K562 (cell line): ENCODE measurements around the gene KLHL28. TPM values are rescaled to one million over a fixed set of nuclear protein-coding genes. Genes with fewer than 3 reads are reported as not detected.
A peak's percentile ranks its signal among the peaks of the same experiment; 100 is the strongest.

Experiments
- BCOR ChIP-seq: fragments of 450-650 bp; IDR thresholded peaks from 2 replicates; pipeline ENCODE4 v1.6.1; 2016
- CBX8 ChIP-seq: fragments of 200-600 bp; sonication (generic); IDR thresholded peaks from 2 replicates; pipeline ENCODE4 v1.6.1; 2012; ENCODE audit warnings: borderline replicate concordance, mixed run types, low read depth, mild to moderate bottlenecking, moderate library complexity, mixed read lengths, low read length, control low read depth, inconsistent platforms; ENCODE audit not compliant: poor library complexity, severe bottlenecking; ENCODE audit errors: extremely low read depth
- CREBBP ChIP-seq: IDR thresholded peaks from one replicate; pipeline ENCODE4 v1.6.1; 2012; ENCODE audit warnings: low read depth, mild to moderate bottlenecking, control low read depth, inconsistent platforms, low read length
- ELF2 ChIP-seq: fragments of 250-450 bp; sonication (Bioruptor Pico); IDR thresholded peaks from 2 replicates; pipeline ENCODE4 v1.5.0; 2021; ENCODE audit warnings: mild to moderate bottlenecking
- EP400 ChIP-seq: fragments of 450-650 bp; IDR thresholded peaks from 2 replicates; pipeline ENCODE4 v1.6.1; 2017; ENCODE audit warnings: antibody characterized with exemption, mild to moderate bottlenecking, moderate library complexity
- MIER1 ChIP-seq: fragments of 450-650 bp; IDR thresholded peaks from 2 replicates; pipeline ENCODE4 v1.6.1; 2016; ENCODE audit warnings: antibody characterized with exemption, mild to moderate bottlenecking, low read depth
- MTA2 ChIP-seq: fragments of 450-650 bp; IDR thresholded peaks from 2 replicates; pipeline ENCODE4 v1.6.1; 2016; ENCODE audit warnings: low read depth
- MXI1 ChIP-seq: IDR thresholded peaks from 2 replicates; pipeline ENCODE4 v1.6.1; 2011; ENCODE audit warnings: low read depth, mild to moderate bottlenecking, improper control_type of control experiment, low read length
- NR2C2 ChIP-seq, 2 experiments: fragments of 200-800 bp in 1 of 2; sonication (Bioruptor generic) in 1 of 2; sonication (generic) in 1 of 2; formaldehyde crosslinking in 1 of 2; IDR thresholded peaks; 2 replicates each; pipeline versions ENCODE4 v1.6.1 to v1.8.0; 2016 to 2022; ENCODE audit warnings: mild to moderate bottlenecking in 1 of 2, missing compliant biosample characterization in 1 of 2, missing genetic modification characterization in 1 of 2, missing genetic modification reagents in 1 of 2
- SMARCA4 ChIP-seq: fragments of 450-650 bp; IDR thresholded peaks from 2 replicates; pipeline ENCODE4 v1.6.1; 2016
- TEAD4 ChIP-seq, 2 experiments: sonication (generic) in 1 of 2; formaldehyde crosslinking in 1 of 2; IDR thresholded peaks; 2 replicates each; pipeline versions ENCODE4 v1.6.1 to v1.8.0; 2012 to 2022; ENCODE audit warnings: borderline replicate concordance in 1 of 2, inconsistent platforms in 1 of 2, low read length in 1 of 2, mild to moderate bottlenecking in 1 of 2, missing genetic modification reagents in 1 of 2
- ZBTB11 ChIP-seq, 3 experiments: fragments of 200-800 bp in 1 of 3; fragments of 250-450 bp in 1 of 3; fragments of 450-650 bp in 1 of 3; sonication (Bioruptor Pico) in 1 of 3; sonication (Bioruptor generic) in 1 of 3; formaldehyde crosslinking in 1 of 3; IDR thresholded peaks; 2 replicates each; pipeline versions ENCODE4 v1.6.1 to v1.8.0; 2016 to 2022; ENCODE audit warnings: mild to moderate bottlenecking in 2 of 3, missing genetic modification characterization in 2 of 3, missing compliant biosample characterization in 1 of 3, moderate library complexity in 1 of 3
- ZFX ChIP-seq: sonication (generic); formaldehyde crosslinking; IDR thresholded peaks from 2 replicates; pipeline ENCODE4 v1.8.0; 2022; ENCODE audit warnings: mild to moderate bottlenecking, missing genetic modification reagents, moderate library complexity
- ZNF282 ChIP-seq: sonication (generic); formaldehyde crosslinking; IDR thresholded peaks from 2 replicates; pipeline ENCODE4 v1.8.1; 2023; ENCODE audit warnings: missing genetic modification reagents
- ZNF76 ChIP-seq: fragments of 250-450 bp; sonication (Bioruptor Pico); IDR thresholded peaks from 2 replicates; pipeline ENCODE4 v1.4.0; 2020; ENCODE audit warnings: mild to moderate bottlenecking, moderate library complexity, borderline replicate concordance
- polyA plus RNA-seq, 8 experiments: library from polyadenylated mRNA; depleted of rRNA in 4 of 8; stranded (reverse) in 5 of 8; unstranded in 3 of 8; fragments of >200 nt; fragmentation: Nextera tagmentation in 2 of 8; fragmentation: Illumina TruSeq in 1 of 8; extraction: Ambion mirVana in 2 of 8; extraction: Trizol in 1 of 8; gene quantifications; 2 replicates each; pipeline versions ENCODE4 v1.2.1 to v1.2.3, GENCODE V29; 2011 to 2014; ENCODE audit warnings: inconsistent platforms in 1 of 8, missing spikeins in 1 of 8
- total RNA-seq, 7 experiments: library from RNA; depleted of rRNA in 6 of 7; stranded (reverse); fragments of >200 nt in 6 of 7; fragmentation: Illumina TruSeq in 2 of 7; extraction: Trizol in 2 of 7; gene quantifications; 2 replicates each; pipeline versions ENCODE4 v1.2.1 to v1.2.3, GENCODE V29; 2011 to 2021; ENCODE audit warnings: low replicate concordance in 1 of 7

KLHL28 gene
- total and polyA plus RNA-seq, 9 of the 15 experiments (the other 6 are each of a cell fraction or from before 2014, with no cell fraction given): 1.1 to 7.5 (median 4.7) TPM

GRCh38 chr14:44961554-44962333 lies at the start of gene KLHL28, which contains the start of gene TOGARAM1 (continued):
- TF ChIP-seq EP400 (peak; percentile 82), MTA2 (peak; percentile 73), ZBTB11 (CRISPR knock-in tag; IDR thresholded peaks at IDR 0.05) (peak in 1 of 3 experiments; percentile 87; a peak in 3 of 6 replicates), TEAD4 (IDR thresholded peaks at IDR 0.05; ENCODE audit: low read length) (no peak), TEAD4 (CRISPR knock-in tag; IDR thresholded peaks at IDR 0.05; ENCODE audit: borderline replicate concordance) (no peak), ZNF282 (CRISPR knock-in tag) (no peak), BCOR (no peak), MXI1 (no peak), CBX8 (no peak), ZNF76 (CRISPR knock-in tag) (no peak), SMARCA4 (peak; percentile 8; the same call in 1 of the 2 replicates), MIER1 (no peak), NR2C2 (CRISPR knock-in tag; IDR thresholded peaks at IDR 0.05) (peak; percentile 98), NR2C2 (tag; IDR thresholded peaks at IDR 0.05) (peak; percentile 100), ELF2 (0 out of 2 replicates have a peak, but pooled peaks have one; percentile 32), CREBBP (no peak), ZFX (CRISPR knock-in tag) (peak; percentile 78)
